SIG-M5 treated with dmso at 0.1 percent for 504 hours (cell line): ENCODE data around the gene CLDN17.

Experiments
- DNase-seq: peaks from one replicate; lab custom pipeline; 2025; ENCODE audit not compliant: unreplicated experiment; lab: John Stamatoyannopoulos, UW

Gene CLDN17

GRCh38 chr21:30126576-30126975 is 40.0 kb downstream of the CLDN17 start:
- no peak for DNase-seq

DNA sequence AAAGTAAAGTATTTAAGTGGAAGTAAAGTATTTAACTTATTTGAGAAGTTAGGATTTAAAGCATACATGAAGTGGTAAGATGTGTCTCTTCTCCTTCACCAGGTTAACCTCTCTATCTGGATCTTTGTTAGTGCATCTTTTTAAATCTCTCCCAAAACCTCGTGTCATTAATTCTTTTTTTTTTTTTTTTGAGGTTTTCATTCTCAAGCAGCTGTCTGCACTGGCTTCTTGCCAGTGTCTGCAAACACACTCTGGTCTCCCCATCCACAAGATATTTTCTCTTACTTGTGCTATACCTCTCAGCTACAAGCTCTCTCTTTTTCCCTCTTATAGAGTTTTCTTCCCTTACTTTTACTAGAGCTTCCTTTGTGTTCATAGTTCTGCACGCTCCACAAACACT is 49.0 kb downstream of the CLDN17 start:
- DNase-seq, result no peak

DNA sequence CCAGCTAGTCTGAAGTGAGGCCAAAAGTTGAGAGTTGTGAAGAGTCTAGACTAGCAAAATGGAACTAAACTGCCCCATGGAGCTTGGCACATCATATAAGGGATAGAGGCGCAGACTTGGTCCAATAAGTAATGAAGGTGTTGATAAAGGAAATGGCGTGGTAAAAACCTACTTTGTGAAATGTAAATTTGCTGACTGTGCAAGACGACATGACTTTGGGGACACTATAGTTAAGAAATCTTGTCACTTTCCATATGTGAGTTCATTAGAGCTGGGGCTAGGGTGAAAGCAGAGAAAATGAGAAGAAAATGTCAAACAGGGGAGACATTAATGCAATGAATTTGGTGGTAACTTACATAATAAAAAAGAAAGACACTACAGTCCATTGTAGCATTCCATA is 50.1 kb downstream of the CLDN17 start:
- DNase-seq, result no peak
